Astrocyte of the hippocampus (primary cell): Measurements from ENCODE around the gene BTBD17.

Source experiments
- DNase-seq: peaks from one replicate; pipeline ENCODE4 v3.0.0; 2011; ENCODE audit warnings: low read depth, low spot score

BTBD17 gene

GRCh38 chr17:74387365-74388218 lies 25.9 kb upstream of the BTBD17 start:
- no peak for DNase-seq

GRCh38 chr17:74386386-74386785 lies 24.7 kb upstream of the BTBD17 start:
- DNase-seq, result no peak

GRCh38 chr17:74385201-74385600 lies 23.5 kb upstream of the BTBD17 start:
- DNase-seq, result no peak

- DNase-seq, result no peak
These were observed 21.5 kb upstream of the BTBD17 start for GRCh38 chr17:74383141-74383540.

- DNase-seq, result no peak
These were observed 19.5 kb upstream of the BTBD17 start for GRCh38 chr17:74380959-74381808.

- peak; percentile 22 for DNase-seq
These were observed 18.7 kb upstream of the BTBD17 start for GRCh38 chr17:74380086-74380958.

- peak; percentile 92 for DNase-seq
These were observed 17.9 kb upstream of the BTBD17 start for GRCh38 chr17:74379495-74380085.

GRCh38 chr17:74374858-74375257 lies 13.2 kb upstream of the BTBD17 start:
- DNase-seq, result no peak

- no peak for DNase-seq
These were observed 12.4 kb upstream of the BTBD17 start for GRCh38 chr17:74373838-74374606.

- DNase-seq, result no peak
These were observed 10.8 kb upstream of the BTBD17 start for GRCh38 chr17:74372426-74372825.

GRCh38 chr17:74371653-74372147 lies 10.0 kb upstream of the BTBD17 start:
- no peak for DNase-seq

- DNase-seq, result no peak
These were observed 8.2 kb upstream of the BTBD17 start for GRCh38 chr17:74369665-74370490.

- DNase-seq, result no peak
These were observed 7.6 kb upstream of the BTBD17 start for GRCh38 chr17:74369221-74369620.

GRCh38 chr17:74368341-74369081 lies 6.8 kb upstream of the BTBD17 start:
- peak; percentile 74 for DNase-seq

- no peak for DNase-seq
These were observed 5.5 kb upstream of the BTBD17 start, which contains the start of gene GPR142 for GRCh38 chr17:74367206-74367605. TSS of gene GPR142 (plus strand) at chr17:74367506. CDS start at chr17:74369541, 2,035 bp downstream.

GRCh38 chr17:74362810-74363498 lies 1.3 kb upstream of the BTBD17 start:
- no peak for DNase-seq

- no peak for DNase-seq
These were observed 369 bp upstream of the BTBD17 start for GRCh38 chr17:74362069-74362405.

GRCh38 chr17:74360899-74361229 lies 804 bp downstream of the BTBD17 start:
- no peak for DNase-seq
